ENCODE measurements around the gene NPHP4. TPM values are rescaled to one million over a fixed set of nuclear protein-coding genes. Genes with fewer than 3 reads are reported as not detected.

The NPHP4 gene
- total RNA-seq, 1 donor: 6.5 TPM

DNA sequence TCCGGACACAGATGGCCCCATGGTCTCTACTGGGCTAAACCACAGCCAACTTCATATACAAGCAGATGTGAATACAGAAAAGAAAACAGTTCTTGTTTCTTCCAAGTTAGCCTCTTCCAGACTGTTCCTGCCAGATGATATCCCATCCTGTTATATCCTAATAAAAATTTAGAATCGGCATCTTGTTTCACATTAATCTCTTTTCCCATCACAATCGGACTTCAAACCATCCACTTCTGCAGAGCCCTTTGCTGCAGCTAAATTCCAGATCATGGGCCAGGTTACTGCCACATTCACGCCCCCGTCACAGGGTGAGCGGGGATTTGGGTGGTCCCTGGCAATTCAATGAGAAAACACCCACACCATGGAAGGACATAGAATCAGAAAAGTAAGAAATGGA is 57.2 kb downstream of the NPHP4 start:
- TF ChIP-seq, protein P1, sequence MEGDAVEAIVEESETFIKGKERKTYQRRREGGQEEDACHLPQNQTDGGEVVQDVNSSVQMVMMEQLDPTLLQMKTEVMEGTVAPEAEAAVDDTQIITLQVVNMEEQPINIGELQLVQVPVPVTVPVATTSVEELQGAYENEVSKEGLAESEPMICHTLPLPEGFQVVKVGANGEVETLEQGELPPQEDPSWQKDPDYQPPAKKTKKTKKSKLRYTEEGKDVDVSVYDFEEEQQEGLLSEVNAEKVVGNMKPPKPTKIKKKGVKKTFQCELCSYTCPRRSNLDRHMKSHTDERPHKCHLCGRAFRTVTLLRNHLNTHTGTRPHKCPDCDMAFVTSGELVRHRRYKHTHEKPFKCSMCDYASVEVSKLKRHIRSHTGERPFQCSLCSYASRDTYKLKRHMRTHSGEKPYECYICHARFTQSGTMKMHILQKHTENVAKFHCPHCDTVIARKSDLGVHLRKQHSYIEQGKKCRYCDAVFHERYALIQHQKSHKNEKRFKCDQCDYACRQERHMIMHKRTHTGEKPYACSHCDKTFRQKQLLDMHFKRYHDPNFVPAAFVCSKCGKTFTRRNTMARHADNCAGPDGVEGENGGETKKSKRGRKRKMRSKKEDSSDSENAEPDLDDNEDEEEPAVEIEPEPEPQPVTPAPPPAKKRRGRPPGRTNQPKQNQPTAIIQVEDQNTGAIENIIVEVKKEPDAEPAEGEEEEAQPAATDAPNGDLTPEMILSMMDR (IDR thresholded peaks at IDR 0.05; ENCODE audit: insufficient read depth, low read depth, low read length): no peak
- no peak overlapping the region for H3K4me3 ChIP-seq (ENCODE audit: low read depth, low read length)
- DNase-seq (ENCODE audit: low read depth): no peak

DNA sequence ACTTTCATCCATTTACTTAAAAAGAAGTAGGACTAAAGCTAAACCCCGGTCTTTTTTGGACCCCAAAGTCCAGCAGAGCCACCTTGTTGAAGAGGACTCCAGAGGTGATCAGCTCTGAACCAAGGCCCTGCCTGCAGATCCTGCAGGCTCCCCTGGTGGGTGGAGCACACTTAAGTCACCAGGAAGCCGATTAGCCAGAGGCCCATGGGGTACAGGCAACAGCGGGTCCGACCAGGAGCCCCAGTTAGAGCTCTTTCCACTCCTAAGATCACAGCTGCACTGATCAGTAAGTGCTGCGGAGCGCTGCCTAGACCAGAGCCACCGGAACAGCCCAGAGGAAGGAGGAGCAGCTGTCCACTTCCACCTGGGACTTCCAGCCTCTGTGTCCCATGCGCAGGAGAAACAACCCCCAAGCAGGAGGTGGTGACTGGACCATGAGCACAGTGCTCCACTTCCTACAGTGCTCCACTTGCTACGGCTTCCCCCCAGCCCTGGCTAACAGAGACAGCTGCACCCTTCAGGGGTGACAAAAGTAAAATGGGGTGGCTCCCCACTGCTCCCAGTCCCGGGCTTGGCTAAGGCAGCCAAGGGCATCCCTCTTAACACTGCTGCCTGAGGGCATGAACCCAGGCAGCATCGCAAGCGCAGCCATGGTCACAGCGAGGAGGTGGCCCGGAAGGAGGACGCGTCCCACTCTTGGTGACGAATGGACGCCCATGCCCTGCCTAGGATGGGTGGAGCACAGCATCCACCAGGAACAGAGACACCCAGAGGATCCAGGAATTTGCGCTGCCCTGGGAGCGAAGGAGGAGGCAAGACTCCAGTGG is 58.0 kb downstream of the NPHP4 start:
- TF ChIP-seq, protein P1 (IDR thresholded peaks at IDR 0.05; ENCODE audit: insufficient read depth, low read depth, low read length): no peak
- no peak overlapping the region for H3K4me3 ChIP-seq (ENCODE audit: low read depth, low read length)
- no peak for DNase-seq (ENCODE audit: low read depth)

GRCh38 chr1:5933676-5934057 is 58.6 kb downstream of the NPHP4 start:
- TF ChIP-seq, protein P1 (IDR thresholded peaks at IDR 0.05; ENCODE audit: insufficient read depth, low read depth, low read length): no peak
- no peak overlapping the region for H3K4me3 ChIP-seq (ENCODE audit: low read depth, low read length)
- peak; percentile 14 for DNase-seq (ENCODE audit: low read depth)

DNA sequence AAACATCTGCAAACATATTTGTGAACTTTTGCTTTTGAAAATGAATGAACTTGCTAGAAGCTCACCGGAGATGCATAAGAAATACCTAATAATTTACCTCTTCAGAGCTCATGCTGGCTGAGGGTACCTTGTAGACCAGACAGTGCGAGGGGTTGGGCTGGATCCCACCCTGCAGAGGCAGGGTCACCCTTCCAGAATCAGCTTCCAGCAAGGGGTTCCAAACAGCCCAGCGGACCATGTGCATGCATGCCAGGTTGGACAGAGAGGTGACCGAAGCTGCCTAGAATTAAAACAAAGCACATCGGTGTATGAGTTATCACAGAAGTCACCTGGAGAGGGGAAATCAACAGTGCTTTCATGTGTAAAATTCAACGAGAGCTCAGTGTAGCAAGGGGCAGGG is 59.2 kb downstream of the NPHP4 start:
- TF ChIP-seq, protein P1 (IDR thresholded peaks at IDR 0.05; ENCODE audit: insufficient read depth, low read depth, low read length): no peak
- no peak for DNase-seq (ENCODE audit: low read depth)
- H3K4me3 ChIP-seq (ENCODE audit: low read depth, low read length): no peak overlapping the region

- no peak overlapping the region for H3K4me3 ChIP-seq (ENCODE audit: low read depth, low read length)
- DNase-seq (ENCODE audit: low read depth): peak; percentile 57
- TF ChIP-seq, protein P1 (IDR thresholded peaks at IDR 0.05; ENCODE audit: insufficient read depth, low read depth, low read length): no peak
These were observed 63.4 kb downstream of the NPHP4 start for GRCh38 chr1:5928714-5929400.

DNA sequence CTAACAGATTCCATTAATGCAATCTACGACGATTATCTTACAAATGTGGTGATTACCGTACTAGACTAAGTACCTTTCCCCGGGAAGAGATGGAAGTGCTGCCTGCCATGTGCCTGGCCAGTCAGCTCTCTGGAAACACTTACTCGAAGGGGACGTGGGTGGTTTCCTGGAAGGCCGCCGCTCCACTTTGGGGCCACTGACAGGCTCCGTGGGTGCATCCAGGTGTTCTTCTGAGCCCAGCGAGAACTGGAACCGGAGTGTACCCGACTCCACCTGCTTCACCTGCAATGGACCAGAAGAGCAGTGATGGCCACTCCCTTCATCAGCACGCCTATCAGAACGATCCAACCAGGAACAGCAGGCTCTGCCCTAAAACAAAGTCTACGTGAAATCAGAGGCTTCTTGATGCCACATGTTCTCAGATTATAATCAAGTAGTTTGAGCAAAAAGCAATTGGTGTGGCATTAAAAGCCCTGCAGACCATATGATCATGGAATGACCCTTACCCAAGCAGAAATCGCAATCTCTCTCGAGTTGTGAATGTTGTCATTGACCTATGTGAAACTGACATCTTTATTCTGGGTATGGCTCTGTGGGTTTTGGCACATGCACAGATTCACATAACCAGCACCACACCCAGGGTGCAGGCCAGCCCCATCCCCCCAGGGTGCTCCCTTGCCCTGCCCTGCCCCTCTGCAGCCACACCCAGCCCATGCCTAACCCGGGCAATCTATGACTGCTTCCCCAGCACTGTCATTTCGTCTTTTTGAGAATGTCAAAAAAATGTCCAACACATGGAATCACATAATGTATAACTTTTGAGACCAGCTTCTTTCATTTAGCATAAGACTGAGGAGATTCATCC is 64.5 kb downstream of the NPHP4 start:
- TF ChIP-seq, protein P1 (IDR thresholded peaks at IDR 0.05; ENCODE audit: insufficient read depth, low read depth, low read length): no peak
- DNase-seq (ENCODE audit: low read depth): no peak
- no peak overlapping the region for H3K4me3 ChIP-seq (ENCODE audit: low read depth, low read length)

All from fibroblast of villous mesenchyme (primary cell).